ENCODE measurements around the gene DGKG.

GRCh38 chr3:186286114-186286513 is 75.9 kb downstream of the DGKG start:
- TF ChIP-seq TAF1 (IDR thresholded peaks at IDR 0.05; ENCODE audit: borderline replicate concordance, low read depth, low read length) (no peak), POLR2AphosphoS5 (IDR thresholded peaks at IDR 0.05; ENCODE audit: low read depth, low read length) (no peak), POLR2A (IDR thresholded peaks at IDR 0.05; ENCODE audit: low read depth, low read length) (no peak)

All from GM12892 (cell line).